Fibroblast of skin of abdomen (primary cell): Measurements from ENCODE around the gene RIPOR3.
"Not testable (repeated sequence)": the region's sequence is repeated elsewhere in the genome, so short reads cannot be mapped to it uniquely, and the experiment has no call there.

ENCODE experiments used
- DNase-seq: peaks from one replicate; pipeline ENCODE4 v3.0.0-alpha.2; 2013

RIPOR3 gene

GRCh38 chr20:50678169-50678898 lies 13.0 kb downstream of the RIPOR3 start:
- DNase-seq = no peak

- no peak for DNase-seq
These were observed 14.5 kb downstream of the RIPOR3 start for GRCh38 chr20:50676858-50677257.

- DNase-seq = not testable (repeated sequence)
These were observed 15.0 kb downstream of the RIPOR3 start for GRCh38 chr20:50676377-50676731.

- DNase-seq = no peak
These were observed 15.5 kb downstream of the RIPOR3 start for GRCh38 chr20:50675671-50676376.

DNA sequence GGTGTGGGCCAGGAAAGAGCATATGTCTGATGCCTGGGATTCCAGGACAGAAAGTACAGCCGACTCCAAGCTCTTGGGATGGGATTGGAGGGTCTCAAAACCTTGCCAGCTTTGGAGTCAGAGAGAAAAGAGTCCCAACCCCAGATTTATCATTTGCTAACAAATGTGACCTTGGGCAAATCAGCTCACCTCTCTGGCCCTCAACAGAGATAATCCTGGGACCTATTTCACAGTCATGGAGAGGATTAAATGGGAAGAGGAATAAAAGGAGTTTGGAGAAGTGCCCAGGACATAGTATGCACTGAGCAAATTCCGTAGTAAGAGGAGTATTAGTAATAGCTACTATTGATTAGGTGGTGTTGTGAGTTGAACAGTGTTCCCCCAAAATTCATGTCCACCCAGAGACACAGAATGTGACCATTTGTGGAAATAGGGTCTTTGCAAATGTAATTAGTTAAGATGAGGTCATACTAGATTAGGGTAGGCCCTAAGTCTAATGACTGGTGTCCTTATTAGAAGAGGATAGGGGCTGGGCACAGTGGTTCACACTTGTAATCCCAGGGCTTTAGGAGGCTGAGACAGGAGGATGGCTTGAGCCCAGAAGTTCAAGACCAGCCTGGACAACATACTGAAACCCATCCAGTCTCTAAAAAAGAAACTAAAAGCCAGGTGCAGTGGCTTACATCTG lies 17.1 kb downstream of the RIPOR3 start:
- DNase-seq = no peak

DNA sequence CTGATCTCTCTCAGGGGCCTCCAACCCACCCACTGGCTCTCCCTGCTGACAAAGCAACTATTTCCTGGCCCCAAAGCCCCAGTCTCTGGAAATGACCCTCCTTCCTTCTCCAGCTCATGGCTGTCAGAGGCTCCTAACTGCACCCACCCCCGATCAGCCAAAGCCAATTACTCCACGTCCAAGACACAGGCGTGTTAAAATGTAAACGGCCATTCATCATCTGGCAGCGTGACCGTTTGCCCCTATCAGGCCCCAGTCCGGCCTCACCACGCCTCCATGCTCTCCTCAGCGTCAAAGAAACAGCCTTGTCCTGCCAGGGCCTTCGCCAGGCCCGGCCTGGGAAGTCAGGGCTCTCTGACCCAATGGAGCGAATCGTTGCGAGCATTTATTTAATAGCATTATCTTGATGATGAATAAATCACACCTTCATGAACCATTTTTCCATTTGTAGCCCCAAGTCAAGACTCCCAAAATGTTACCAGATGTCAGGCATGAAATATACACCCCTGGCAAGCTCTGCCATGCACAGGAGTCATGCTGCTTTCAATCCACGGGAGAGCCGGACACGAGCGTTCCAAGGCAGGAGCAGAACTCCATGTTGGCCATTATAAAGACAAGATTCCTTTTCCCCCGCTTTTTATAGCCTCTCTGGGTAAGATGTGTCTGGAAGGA lies 17.7 kb downstream of the RIPOR3 start:
- DNase-seq = no peak

DNA sequence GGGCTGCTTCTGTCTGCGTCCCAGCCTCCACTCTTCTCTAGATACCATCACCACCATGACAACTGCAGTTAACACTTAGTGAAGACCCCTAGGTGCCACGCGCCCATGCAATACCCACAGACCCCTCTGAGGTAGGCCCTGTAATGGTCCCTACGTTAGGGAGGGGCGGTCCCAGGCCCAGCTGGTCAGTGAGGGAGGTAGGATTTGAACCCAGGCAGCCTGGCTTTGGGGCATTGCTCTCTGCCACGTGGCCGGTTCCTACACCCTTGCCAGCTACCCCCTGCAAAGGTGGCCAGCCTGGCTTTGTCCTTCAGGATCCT lies 18.2 kb downstream of the RIPOR3 start:
- no peak for DNase-seq

DNA sequence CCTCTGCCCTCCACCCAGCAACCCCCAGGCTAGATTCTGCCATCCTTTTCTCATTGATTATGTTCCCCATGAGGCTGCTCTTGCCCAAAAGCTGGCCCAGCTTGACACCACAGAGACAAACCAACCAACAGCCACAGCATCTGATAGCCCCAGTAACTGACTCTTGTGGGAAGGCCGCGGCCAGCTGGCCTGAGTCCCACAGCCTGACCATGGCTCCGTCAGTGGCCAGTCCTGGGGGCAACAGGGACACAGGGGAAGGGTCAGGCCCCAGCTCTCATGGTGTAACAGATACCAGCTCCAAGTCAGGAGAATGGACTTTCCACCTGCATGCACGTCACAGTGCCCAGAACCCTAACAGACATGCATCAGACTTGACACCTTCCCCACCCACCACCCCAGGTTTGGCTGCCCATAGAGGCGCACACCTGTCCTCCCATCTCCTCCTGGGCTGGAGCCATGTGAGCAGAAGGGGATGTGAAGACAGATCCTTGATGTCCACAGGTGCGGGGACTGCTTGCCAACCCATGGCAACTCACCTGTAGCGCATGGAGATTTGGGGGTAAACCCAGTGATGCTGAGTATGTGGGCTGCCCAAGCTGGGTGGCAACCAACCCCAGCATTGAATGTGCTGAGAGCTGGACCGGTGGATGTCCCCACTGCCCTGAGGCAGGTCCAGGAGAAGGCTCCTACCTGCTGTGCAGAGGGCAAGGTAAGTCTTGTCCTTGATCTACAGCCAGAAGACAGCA lies 18.8 kb downstream of the RIPOR3 start:
- no peak for DNase-seq

DNA sequence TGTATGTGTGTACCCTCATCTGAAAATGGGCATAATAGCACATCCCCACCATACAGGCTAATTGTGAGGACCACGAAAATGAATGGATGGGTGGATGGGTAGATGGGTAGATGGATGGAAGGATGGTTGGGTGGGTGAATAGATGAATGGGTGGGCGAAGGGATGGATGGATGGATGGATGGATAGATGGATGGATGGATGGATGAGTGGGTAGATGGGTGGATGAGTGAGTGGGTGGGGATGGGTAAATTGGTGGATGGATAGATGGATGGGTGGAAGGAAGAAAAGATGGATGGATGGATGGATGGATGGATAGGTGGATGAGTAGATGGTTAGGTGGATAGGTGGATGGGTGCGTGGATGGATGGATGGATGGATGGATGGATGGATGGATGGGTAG lies 19.7 kb downstream of the RIPOR3 start:
- DNase-seq = no peak

DNA sequence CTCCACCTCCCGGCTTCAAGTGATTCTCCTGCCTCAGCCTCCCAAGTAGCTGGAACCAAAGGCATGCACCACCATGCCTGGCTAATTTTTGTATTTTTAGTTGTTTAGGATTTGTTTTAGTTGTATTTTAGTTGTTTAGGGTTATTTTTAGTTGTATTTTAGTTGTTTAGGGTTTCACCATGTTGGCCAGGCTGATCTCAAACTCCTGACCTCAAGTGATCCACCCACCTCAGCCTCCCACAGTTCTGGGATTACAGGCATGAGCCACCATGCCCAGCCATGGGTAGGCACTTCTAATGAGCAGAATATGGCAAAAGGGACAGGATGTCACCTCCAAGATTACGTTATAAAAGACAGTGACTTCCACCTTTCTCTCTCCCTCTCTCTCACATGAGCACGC lies 20.3 kb downstream of the RIPOR3 start:
- not testable (repeated sequence) for DNase-seq

- DNase-seq = no peak
These were observed 21.0 kb downstream of the RIPOR3 start for GRCh38 chr20:50670126-50670862.

DNA sequence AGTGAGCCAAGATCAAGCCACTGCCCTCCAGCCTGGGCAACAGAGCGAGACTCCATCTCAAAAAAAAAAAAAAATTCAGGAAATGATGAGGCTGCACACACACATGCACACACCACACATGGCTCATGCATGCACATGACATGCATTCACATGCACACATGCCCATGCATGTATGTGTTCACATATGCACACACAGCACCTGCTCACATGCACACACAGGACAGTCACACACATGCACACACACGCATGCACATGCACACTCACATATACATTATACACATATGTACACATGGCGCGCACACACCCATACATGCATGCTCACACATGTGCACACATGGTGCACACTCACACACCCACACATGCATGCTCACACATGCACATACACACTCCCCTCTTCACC lies 22.5 kb downstream of the RIPOR3 start:
- no peak for DNase-seq

GRCh38 chr20:50668326-50668725 lies 23.0 kb downstream of the RIPOR3 start:
- DNase-seq = no peak

DNA sequence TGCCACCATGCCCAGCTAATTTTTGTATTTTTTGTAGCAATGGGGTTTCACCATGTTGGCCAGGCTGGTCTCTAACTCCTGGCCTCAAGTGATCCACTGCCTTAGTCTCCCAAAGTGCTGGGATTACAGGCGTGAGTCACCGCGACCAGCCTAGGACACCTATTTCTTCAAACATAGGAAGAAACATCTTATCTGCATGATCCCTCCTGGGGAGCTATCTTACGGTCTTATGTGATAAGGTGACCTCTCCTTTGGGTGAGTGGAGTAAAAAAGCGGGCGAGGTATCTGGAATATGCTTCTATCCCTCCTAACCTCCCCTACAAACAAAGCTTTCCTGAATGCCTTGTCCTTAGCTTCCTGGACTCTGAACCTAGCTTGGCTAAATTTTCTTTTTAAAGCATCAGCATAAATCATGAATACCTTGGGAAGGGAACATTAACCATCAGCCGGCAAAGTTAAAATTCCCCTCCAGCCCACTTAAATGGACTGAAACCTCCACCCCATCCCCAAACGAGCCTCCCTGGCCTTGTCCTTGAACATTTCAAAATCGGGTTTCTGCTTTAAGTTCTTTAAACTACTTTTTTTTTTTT lies 24.5 kb downstream of the RIPOR3 start:
- DNase-seq = no peak

- no peak for DNase-seq
These were observed 27.1 kb downstream of the RIPOR3 start for GRCh38 chr20:50664254-50664653.

- no peak for DNase-seq
These were observed 28.1 kb downstream of the RIPOR3 start for GRCh38 chr20:50663095-50663821.

- no peak for DNase-seq
These were observed 31.2 kb downstream of the RIPOR3 start for GRCh38 chr20:50659975-50660670.

- no peak for DNase-seq
These were observed 32.5 kb downstream of the RIPOR3 start for GRCh38 chr20:50658804-50659380.

- DNase-seq = peak; percentile 92
These were observed 35.9 kb downstream of the RIPOR3 start for GRCh38 chr20:50655311-50655880.
